Smooth muscle cell (in vitro differentiated cells): ENCODE results near the gene PCCB. TPM values are rescaled to one million over a fixed set of nuclear protein-coding genes. Genes with fewer than 3 reads are reported as not detected.

Experiments
- DNase-seq: peaks from one replicate; lab custom pipeline; 2025; ENCODE audit not compliant: unreplicated experiment; lab: John Stamatoyannopoulos, UW
- H2AFZ ChIP-seq: fragments of 200-600 bp; sonication (generic); 2 replicates; pipeline ENCODE4 v1.6.0; 2016; ENCODE audit warnings: antibody characterized with exemption, low read depth, mild to moderate bottlenecking
- H3F3A ChIP-seq: fragments of 200-600 bp; sonication (generic); 2 replicates; pipeline ENCODE4 v1.6.0; 2017; ENCODE audit warnings: antibody characterized with exemption, low read depth
- H3K27ac ChIP-seq: fragments of 200-600 bp; sonication (generic); 2 replicates; pipeline ENCODE4 v1.5.1; 2016; ENCODE audit warnings: low read depth, mild to moderate bottlenecking
- H3K27me3 ChIP-seq: fragments of 200-600 bp; sonication (generic); 2 replicates; pipeline ENCODE4 v1.6.1; 2016; ENCODE audit warnings: low read depth, mild to moderate bottlenecking
- H3K36me3 ChIP-seq: fragments of 200-600 bp; sonication (generic); 2 replicates; pipeline ENCODE4 v1.5.1; 2016; ENCODE audit warnings: low read depth
- H3K4me1 ChIP-seq: fragments of 200-600 bp; sonication (generic); 2 replicates; pipeline ENCODE4 v1.5.1; 2016; ENCODE audit warnings: low read depth
- H3K4me2 ChIP-seq: fragments of 200-600 bp; sonication (generic); 2 replicates; pipeline ENCODE4 v1.6.0; 2016; ENCODE audit warnings: mild to moderate bottlenecking
- H3K4me3 ChIP-seq: fragments of 200-600 bp; sonication (generic); 2 replicates; pipeline ENCODE4 v1.5.1; 2016; ENCODE audit warnings: mild to moderate bottlenecking
- H3K79me2 ChIP-seq: fragments of 200-600 bp; sonication (generic); 2 replicates; pipeline ENCODE4 v1.6.0; 2016; ENCODE audit warnings: low read depth, mild to moderate bottlenecking
- H3K9ac ChIP-seq: fragments of 200-600 bp; sonication (generic); 2 replicates; pipeline ENCODE4 v1.6.0; 2016; ENCODE audit warnings: low read depth
- H3K9me3 ChIP-seq: fragments of 200-600 bp; sonication (generic); replicated peaks from 2 replicates; pipeline ENCODE4 v1.5.1; 2016; ENCODE audit warnings: low read depth
- H4K20me1 ChIP-seq: fragments of 200-600 bp; sonication (generic); 2 replicates; pipeline ENCODE4 v1.6.0; 2016; ENCODE audit warnings: low read depth
- WGBS: methylation state at CpG from one replicate; pipeline ENCODE4 v1.1.7; 2016; ENCODE audit warnings: low lambda C conversion rate; 5-methylcytosine and 5-hydroxymethylcytosine counted together
- polyA plus RNA-seq: library from polyadenylated mRNA; unstranded; fragments of >200 nt; fragmentation: Nextera tagmentation; extraction: Ambion mirVana; gene quantifications from 2 replicates; pipeline ENCODE4 v1.2.1, GENCODE V29; 2016
- total RNA-seq: library from RNA; depleted of rRNA; stranded (reverse); fragments of >200 nt; gene quantifications from 2 replicates; pipeline ENCODE4 v1.2.3, GENCODE V29; 2014
- TF ChIP-seq, protein P1 (sequence below): fragments of 200-600 bp; sonication (generic); IDR thresholded peaks from 2 replicates; pipeline ENCODE4 v1.5.1; 2017; ENCODE audit warnings: borderline replicate concordance, mild to moderate bottlenecking, antibody characterized with exemption; ENCODE audit not compliant: insufficient read depth, poor library complexity, severe bottlenecking

Gene PCCB
- total and polyA plus RNA-seq, 2 experiments from 2014 or later = 17.6 to 27.7 TPM

DNA sequence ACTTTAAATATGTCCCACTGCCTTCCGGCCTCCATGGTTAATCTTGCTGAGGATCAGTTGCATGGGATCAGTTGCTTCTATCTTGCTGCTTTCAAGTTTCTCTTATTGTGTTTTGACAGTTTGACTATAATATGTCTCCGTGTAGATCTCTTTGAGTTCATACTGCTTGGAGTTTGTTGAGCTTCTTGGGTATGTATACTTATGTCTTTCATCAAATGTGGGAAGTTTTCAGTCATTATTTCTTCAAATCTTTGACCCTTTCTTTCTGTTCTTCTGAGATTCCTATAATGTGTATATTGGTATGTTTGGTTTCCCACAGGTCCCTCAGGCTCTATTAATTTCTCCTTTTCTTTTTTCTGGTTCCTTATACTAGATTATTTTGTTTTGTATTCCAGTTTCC lies 30.8 kb downstream of the PCCB start:
- H3K9me3 ChIP-seq = peaks cover 10% of the 10 kb centered on the region
- H2AFZ ChIP-seq = no peak overlapping the region
- no peaks in the 10 kb centered on the region for H3F3A ChIP-seq
- no peak for DNase-seq
- no peaks in the 10 kb centered on the region for H4K20me1 ChIP-seq
- TF ChIP-seq, protein P1, sequence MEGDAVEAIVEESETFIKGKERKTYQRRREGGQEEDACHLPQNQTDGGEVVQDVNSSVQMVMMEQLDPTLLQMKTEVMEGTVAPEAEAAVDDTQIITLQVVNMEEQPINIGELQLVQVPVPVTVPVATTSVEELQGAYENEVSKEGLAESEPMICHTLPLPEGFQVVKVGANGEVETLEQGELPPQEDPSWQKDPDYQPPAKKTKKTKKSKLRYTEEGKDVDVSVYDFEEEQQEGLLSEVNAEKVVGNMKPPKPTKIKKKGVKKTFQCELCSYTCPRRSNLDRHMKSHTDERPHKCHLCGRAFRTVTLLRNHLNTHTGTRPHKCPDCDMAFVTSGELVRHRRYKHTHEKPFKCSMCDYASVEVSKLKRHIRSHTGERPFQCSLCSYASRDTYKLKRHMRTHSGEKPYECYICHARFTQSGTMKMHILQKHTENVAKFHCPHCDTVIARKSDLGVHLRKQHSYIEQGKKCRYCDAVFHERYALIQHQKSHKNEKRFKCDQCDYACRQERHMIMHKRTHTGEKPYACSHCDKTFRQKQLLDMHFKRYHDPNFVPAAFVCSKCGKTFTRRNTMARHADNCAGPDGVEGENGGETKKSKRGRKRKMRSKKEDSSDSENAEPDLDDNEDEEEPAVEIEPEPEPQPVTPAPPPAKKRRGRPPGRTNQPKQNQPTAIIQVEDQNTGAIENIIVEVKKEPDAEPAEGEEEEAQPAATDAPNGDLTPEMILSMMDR = no peak
- WGBS = 95% methylated on average over 2 of the region's 2 CpGs
- peaks cover 6% of the 10 kb centered on the region for H3K36me3 ChIP-seq
- no peak overlapping the region for H3K4me3 ChIP-seq
- H3K4me2 ChIP-seq = no peak overlapping the region
- H3K79me2 ChIP-seq = peaks cover 3% of the 10 kb centered on the region
- H3K27ac ChIP-seq = no peak overlapping the region
- H3K27me3 ChIP-seq = no peaks in the 10 kb centered on the region
- no peak overlapping the region for H3K9ac ChIP-seq
- peaks cover 3% of the 10 kb centered on the region for H3K4me1 ChIP-seq

DNA sequence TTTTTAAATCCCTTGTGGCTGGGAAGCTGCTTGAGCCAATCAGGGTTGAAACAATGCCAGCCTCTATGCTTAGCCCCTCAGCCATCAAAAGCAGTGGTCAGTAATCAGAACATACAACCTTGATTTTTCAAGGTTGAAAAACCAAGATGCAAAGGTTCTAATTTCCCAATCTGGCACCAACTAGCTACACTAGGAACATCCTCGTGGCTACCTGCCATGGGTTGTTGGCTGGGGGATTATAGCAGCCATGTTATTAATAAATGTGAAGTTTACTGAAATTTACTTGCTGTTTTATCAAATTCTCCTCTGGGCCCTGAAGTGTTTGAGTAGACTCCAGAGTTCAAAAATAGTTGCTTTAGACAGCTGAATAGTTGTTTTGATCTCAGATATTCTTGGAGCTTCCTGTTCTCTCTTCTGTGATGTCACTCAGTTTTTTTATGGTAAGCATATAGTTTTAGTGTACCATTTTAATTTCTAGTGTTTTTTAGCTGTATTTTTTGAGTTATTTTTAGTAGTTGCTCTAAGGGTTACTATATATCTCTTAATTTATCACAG lies 31.9 kb downstream of the PCCB start:
- H3K36me3 ChIP-seq = peaks cover 6% of the 10 kb centered on the region
- no peak for DNase-seq
- no peak overlapping the region for H3K4me2 ChIP-seq
- no peak overlapping the region for H3K27ac ChIP-seq
- H3K4me3 ChIP-seq = no peak overlapping the region
- H3K27me3 ChIP-seq = no peaks in the 10 kb centered on the region
- no peaks in the 10 kb centered on the region for H4K20me1 ChIP-seq
- H3K9ac ChIP-seq = no peak overlapping the region
- peaks cover 3% of the 10 kb centered on the region for H3K4me1 ChIP-seq
- H3K9me3 ChIP-seq = peaks cover 10% of the 10 kb centered on the region
- TF ChIP-seq, protein P1 = no peak
- no peaks in the 10 kb centered on the region for H3F3A ChIP-seq
- 91% methylated on average over 1 of the region's 1 CpG for WGBS
- H2AFZ ChIP-seq = no peak overlapping the region
- H3K79me2 ChIP-seq = peaks cover 3% of the 10 kb centered on the region

DNA sequence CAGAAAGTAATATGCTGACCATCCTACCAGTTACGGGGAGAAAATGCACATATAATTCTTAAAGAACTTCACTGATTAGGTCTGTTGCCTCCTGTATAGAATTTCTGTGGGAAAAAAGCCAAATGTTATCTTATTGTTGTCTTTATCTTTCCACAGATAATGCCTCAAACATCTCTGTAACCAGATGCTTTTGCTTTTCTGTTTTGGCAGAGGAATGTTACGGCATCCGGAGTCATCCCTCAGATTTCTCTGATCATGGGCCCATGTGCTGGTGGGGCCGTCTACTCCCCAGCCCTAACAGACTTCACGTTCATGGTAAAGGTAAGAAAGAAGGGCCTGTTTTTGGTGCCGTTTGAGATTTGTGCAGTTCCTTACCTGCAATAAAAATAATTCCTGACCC lies 33.5 kb downstream of the PCCB start:
- DNase-seq = no peak
- H3F3A ChIP-seq = no peaks in the 10 kb centered on the region

DNA sequence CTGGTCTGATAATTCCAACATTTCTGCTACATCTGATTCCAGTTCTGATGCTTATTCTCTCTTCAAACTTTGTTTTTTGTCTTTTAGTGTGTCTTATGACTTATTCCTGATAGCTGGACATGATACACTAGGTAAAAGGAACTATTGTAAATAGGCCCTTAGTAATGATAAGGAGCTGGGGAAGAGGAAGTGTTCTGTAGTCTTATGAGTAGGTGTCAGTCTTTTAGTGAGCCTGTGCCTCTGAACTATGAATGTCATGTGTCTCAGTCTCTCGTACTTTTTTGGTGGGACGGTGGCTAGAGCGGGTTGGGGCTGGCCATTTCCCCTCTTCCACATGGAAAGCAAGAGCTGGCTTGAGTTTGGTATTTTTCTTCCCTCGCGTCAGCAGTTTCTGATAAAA lies 41.2 kb downstream of the PCCB start:
- H3K27ac ChIP-seq = no peak overlapping the region
- no peak overlapping the region for H3K4me2 ChIP-seq
- no peaks in the 10 kb centered on the region for H3K79me2 ChIP-seq
- no peak overlapping the region for H2AFZ ChIP-seq
- no peaks in the 10 kb centered on the region for H3K27me3 ChIP-seq
- H3K4me1 ChIP-seq = no peaks in the 10 kb centered on the region
- no peak overlapping the region for H3K4me3 ChIP-seq
- H3F3A ChIP-seq = no peaks in the 10 kb centered on the region
- H3K9ac ChIP-seq = no peak overlapping the region
- WGBS = 95% methylated on average over 5 of the region's 5 CpGs
- TF ChIP-seq, protein P1 = no peak
- no peaks in the 10 kb centered on the region for H3K9me3 ChIP-seq
- DNase-seq = no peak
- H3K36me3 ChIP-seq = no peaks in the 10 kb centered on the region
- no peaks in the 10 kb centered on the region for H4K20me1 ChIP-seq

More for the DNA sequence above, 33.5 kb downstream of the PCCB start:
- Histone ChIP-seq H3K4me2 (no peak overlapping the region), H4K20me1 (no peaks in the 10 kb centered on the region), H3K36me3 (peaks cover 6% of the 10 kb centered on the region), H3K27ac (no peak overlapping the region), H2AFZ (no peak overlapping the region), H3K4me3 (no peak overlapping the region), H3K9me3 (peaks cover 10% of the 10 kb centered on the region), H3K27me3 (no peaks in the 10 kb centered on the region), H3K79me2 (peaks cover 2% of the 10 kb centered on the region), H3K9ac (no peak overlapping the region), H3K4me1 (no peaks in the 10 kb centered on the region)
- TF ChIP-seq, protein P1 = no peak
- 75% methylated on average over 6 of the region's 6 CpGs for WGBS
